GM13976 (cell line): ENCODE results near the gene CEACAM7.

Experiments used
- DNase-seq: peaks from one replicate; pipeline ENCODE4 v3.0.0; 2012; ENCODE audit warnings: low spot score
- in situ Hi-C: fragments of 300-500 bp; cut with MboI; formaldehyde crosslinking; loops from one replicate; pipeline ENCODE4 v1.12.0; 2022; ENCODE audit warnings: low sequenced_read_pairs, mixed read lengths, inconsistent platforms; ENCODE audit not compliant: unreplicated experiment
- TF ChIP-seq, protein P1 (sequence below): IDR thresholded peaks from 2 replicates; pipeline ENCODE4 v1.5.1; 2012; ENCODE audit warnings: borderline replicate concordance, mild to moderate bottlenecking; ENCODE audit not compliant: insufficient read depth; ENCODE audit errors: extremely low read depth, missing control alignments, control extremely low read depth

The CEACAM7 gene

DNA sequence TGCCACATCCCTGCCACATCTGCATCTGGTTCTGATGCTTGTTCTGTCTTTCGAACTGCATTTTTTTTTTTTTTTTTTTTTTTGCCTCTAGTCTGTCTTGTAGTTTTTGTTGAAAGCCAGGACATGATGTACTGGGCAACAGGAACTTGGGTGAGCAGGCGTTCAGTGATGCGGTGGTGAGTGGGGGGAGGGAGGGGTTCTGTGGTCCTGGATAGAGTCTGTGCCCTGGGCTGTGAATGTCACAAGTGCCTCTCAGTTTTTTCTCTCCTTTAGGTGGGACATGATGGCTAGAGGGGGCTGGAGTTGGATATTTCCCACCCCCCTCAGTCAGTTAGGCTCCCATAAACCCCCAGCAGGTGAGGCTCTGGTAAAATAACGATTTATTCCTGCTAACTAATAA, 64.7 kb downstream of the CEACAM7 start:
- in situ Hi-C loops: no loop called here
- no peak for DNase-seq
- TF ChIP-seq, protein P1, sequence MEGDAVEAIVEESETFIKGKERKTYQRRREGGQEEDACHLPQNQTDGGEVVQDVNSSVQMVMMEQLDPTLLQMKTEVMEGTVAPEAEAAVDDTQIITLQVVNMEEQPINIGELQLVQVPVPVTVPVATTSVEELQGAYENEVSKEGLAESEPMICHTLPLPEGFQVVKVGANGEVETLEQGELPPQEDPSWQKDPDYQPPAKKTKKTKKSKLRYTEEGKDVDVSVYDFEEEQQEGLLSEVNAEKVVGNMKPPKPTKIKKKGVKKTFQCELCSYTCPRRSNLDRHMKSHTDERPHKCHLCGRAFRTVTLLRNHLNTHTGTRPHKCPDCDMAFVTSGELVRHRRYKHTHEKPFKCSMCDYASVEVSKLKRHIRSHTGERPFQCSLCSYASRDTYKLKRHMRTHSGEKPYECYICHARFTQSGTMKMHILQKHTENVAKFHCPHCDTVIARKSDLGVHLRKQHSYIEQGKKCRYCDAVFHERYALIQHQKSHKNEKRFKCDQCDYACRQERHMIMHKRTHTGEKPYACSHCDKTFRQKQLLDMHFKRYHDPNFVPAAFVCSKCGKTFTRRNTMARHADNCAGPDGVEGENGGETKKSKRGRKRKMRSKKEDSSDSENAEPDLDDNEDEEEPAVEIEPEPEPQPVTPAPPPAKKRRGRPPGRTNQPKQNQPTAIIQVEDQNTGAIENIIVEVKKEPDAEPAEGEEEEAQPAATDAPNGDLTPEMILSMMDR: no peak
